Measurements from ENCODE around the gene TRIP4.

- TF ChIP-seq CTCF (conservative IDR thresholded peaks at IDR 0.05; ENCODE audit: low read length) (no peak), EZH2phosphoT487 (IDR thresholded peaks at IDR 0.05; ENCODE audit: borderline replicate concordance, low read depth, low read length) (no peak)
Observed at GRCh38 chr15:64373360-64373759, 14.3 kb upstream of the TRIP4 start.
